Left renal cortex interstitium (tissue), 4 donors: Measurements from ENCODE around the gene FRAT2. TPM values are rescaled to one million over a fixed set of nuclear protein-coding genes. Genes with fewer than 3 reads are reported as not detected.
"Not testable (repeated sequence)": the region's sequence is repeated elsewhere in the genome, so short reads cannot be mapped to it uniquely, and the experiment has no call there.

ENCODE experiments used
- DNase-seq, 4 donors: peaks; one replicate each; pipeline ENCODE4 v3.0.0-alpha.2; 2013; ENCODE audit warnings: low read depth in 4 of 4, low spot score in 2 of 4, missing footprints in 1 of 4
- polyA plus RNA-seq, 4 donors: library from polyadenylated mRNA; unstranded; fragments of 120-200 nt; gene quantifications; one replicate each; pipeline ENCODE4 v1.2.1, GENCODE V29; 2013; ENCODE audit not compliant: insufficient read length in 4 of 4

FRAT2 gene
- polyA plus RNA-seq, 4 donors, result 11.0 to 15.7 (median 12.7) TPM

GRCh38 chr10:97297556-97298222, 36.8 kb downstream of the FRAT2 start:
- no peak for DNase-seq

GRCh38 chr10:97292862-97293198, 41.7 kb downstream of the FRAT2 start:
- no peak for DNase-seq

- peak; percentile 93 to 97 (median 96) for DNase-seq
Measured at GRCh38 chr10:97292097-97292861, 42.2 kb downstream of the FRAT2 start, which contains the start of gene ARHGAP19. TSS of gene ARHGAP19 (minus strand) at chr10:97292637. CDS start at chr10:97292627, 10 bp downstream.

GRCh38 chr10:97291357-97292096, 43.0 kb downstream of the FRAT2 start:
- no peak for DNase-seq

- DNase-seq, result not testable (repeated sequence)
Measured at GRCh38 chr10:97290576-97291356, 43.8 kb downstream of the FRAT2 start.

- DNase-seq, result not testable (repeated sequence)
Measured at GRCh38 chr10:97290076-97290475, 44.5 kb downstream of the FRAT2 start.

Other genes starting within 250 kb of the FRAT2 start
- 1 to 10 TPM; 5.8 to 9.7 (median 7.2) TPM for gene SLIT1, start 148.8 kb downstream of the FRAT2 start, polyA plus RNA-seq
- gene ARHGAP19, start 42.1 kb downstream of the FRAT2 start, polyA plus RNA-seq, result 10 to 100 TPM; 26.3 to 35.2 (median 33.0) TPM
- gene FRAT1, start 15.5 kb downstream of the FRAT2 start, polyA plus RNA-seq, result 1 to 10 TPM; 4.3 to 6.2 (median 4.3) TPM
- gene RRP12, start 66.6 kb upstream of the FRAT2 start, polyA plus RNA-seq, result 10 to 100 TPM; 18.7 to 31.8 (median 26.3) TPM
- gene PGAM1, start 91.5 kb upstream of the FRAT2 start, polyA plus RNA-seq, result 100 to 1,000 TPM; 169 to 211 (median 176) TPM
- gene EXOSC1, start 111.3 kb upstream of the FRAT2 start, polyA plus RNA-seq, result 10 to 100 TPM; 32.4 to 43.0 (median 38.5) TPM
- gene ZDHHC16, start 111.4 kb upstream of the FRAT2 start, polyA plus RNA-seq, result 10 to 100 TPM; 34.2 to 45.8 (median 39.7) TPM
- gene MMS19, start 163.7 kb upstream of the FRAT2 start, polyA plus RNA-seq, result 100 to 1,000 TPM in 1 of 4 donors, 10 to 100 TPM in 3; 85.9 to 109 (median 92.3) TPM
- gene UBTD1, start 164.2 kb upstream of the FRAT2 start, polyA plus RNA-seq, result 10 to 100 TPM in 2 of 4 donors, 1 to 10 TPM in 2; 8.1 to 14.4 (median 11.0) TPM
- gene ANKRD2, start 238.1 kb upstream of the FRAT2 start, polyA plus RNA-seq, result under 1 TPM; 0.38 to 0.56 (median 0.51) TPM
- 10 to 100 TPM; 33.5 to 63.1 (median 47.4) TPM for gene HOGA1, start 249.7 kb upstream of the FRAT2 start, polyA plus RNA-seq